Motor neuron (in vitro differentiated cells): ENCODE data around the gene SEMG2. TPM values are rescaled to one million over a fixed set of nuclear protein-coding genes. Genes with fewer than 3 reads are reported as not detected.
A peak's percentile ranks its signal among the peaks of the same experiment; 100 is the strongest.

Experiments used
- ATAC-seq, 8 experiments: fragments of 200-7000 bp; cut with Tn5 transposase; replicated peaks in 6 of 8; 2 replicates each; pipeline ENCODE4 v1.8.0; 2021; ENCODE audit warnings: mild to moderate bottlenecking in 8 of 8, moderate library complexity in 8 of 8
- H3K27ac ChIP-seq, 2 donors: fragments of 250-450 bp; sonication (Bioruptor Pico); 2 replicates each; pipeline ENCODE4 v1.9.0; 2021; ENCODE audit warnings: antibody characterized with exemption in 2 of 2, mild to moderate bottlenecking in 2 of 2, moderate library complexity in 1 of 2
- H3K4me1 ChIP-seq, 2 donors: fragments of 250-450 bp; sonication (Bioruptor Pico); replicated peaks in 1 of 2; 2 replicates each; pipeline ENCODE4 v1.6.1; 2021; ENCODE audit warnings: antibody characterized with exemption in 2 of 2, mild to moderate bottlenecking in 2 of 2, moderate library complexity in 1 of 2
- H3K4me3 ChIP-seq, 5 donors: fragments of 250-450 bp; sonication (Bioruptor Pico); 2 replicates each; pipeline ENCODE4 v1.9.0; 2021; ENCODE audit warnings: antibody characterized with exemption in 5 of 5, mild to moderate bottlenecking in 5 of 5, moderate library complexity in 4 of 5
- WGBS, 10 experiments: fragments of 450-650 bp; shearing (Covaris generic); methylation state at CpG; one replicate each; pipeline ENCODE4 v1.0.0; 2022; 5-methylcytosine and 5-hydroxymethylcytosine counted together
- in situ Hi-C, 9 experiments: fragments of 400-800 bp; cut with MboI; loops; one replicate each; pipeline ENCODE4 v1.15.0; 2021; ENCODE audit warnings: low sequenced_read_pairs in 9 of 9, low pct_unique_long_range_greater_than_20kb in 2 of 9; ENCODE audit not compliant: unreplicated experiment in 9 of 9
- total RNA-seq, 8 experiments: library from RNA; unstranded; fragments of 300-600 nt; gene quantifications; 2 replicates each; pipeline versions ENCODE4 v1.2.3 to v1.2.4, GENCODE V29; 2022

The SEMG2 gene
- total RNA-seq, 8 experiments from 2014 or later, result 0.05 to 0.20 (median 0.11) TPM; not detected in 4

DNA sequence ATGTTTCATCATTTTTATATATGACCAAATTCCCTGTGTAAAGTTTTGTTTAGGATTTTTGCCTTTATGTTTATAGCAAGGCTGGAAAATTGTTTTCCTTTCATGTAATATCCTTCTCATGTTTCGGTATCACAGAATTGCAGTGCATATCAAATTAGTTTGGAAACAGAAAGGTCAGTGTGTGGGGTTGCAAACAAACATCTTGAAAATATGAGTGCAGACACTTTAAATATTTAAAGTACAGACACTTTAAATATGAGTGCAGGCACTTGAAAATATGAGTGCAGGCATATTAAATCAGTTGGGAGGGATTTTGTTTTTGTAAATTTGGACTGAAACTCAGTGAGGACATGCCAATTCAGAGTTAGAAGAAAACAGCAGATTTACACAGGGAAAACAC is 26.7 kb downstream of the SEMG2 start:
- ATAC-seq, result peak in 1 of 8 experiments; percentile 36
- Histone ChIP-seq H3K4me1 (no peaks in the 10 kb centered on the region), H3K4me3 (no peak overlapping the region), H3K27ac (no peak overlapping the region)
- 25 to 100% (median 100%) methylated on average over 1 of the region's 1 CpG; no CpG with 5 or more reads in 4 of the 10 experiments for WGBS, 10 experiments
- in situ Hi-C loops, result no loop called here

DNA sequence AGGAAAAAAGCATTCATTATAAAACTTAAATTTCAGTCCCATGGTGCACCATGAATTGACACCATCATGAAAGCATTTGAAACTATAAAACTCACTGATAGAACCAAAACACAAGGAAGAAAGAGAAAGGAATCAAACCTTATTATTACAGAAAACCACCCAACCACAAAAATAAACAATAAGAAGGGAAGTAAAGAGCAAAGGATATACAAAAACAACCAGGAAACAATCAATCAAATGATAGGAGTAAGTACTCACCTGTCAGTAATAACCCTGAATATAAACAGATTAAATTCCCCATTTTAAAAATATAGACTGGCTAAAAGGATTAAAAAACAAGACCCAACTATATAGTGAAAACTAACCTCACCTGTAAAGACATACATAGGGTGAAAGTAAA is 27.4 kb downstream of the SEMG2 start:
- Histone ChIP-seq H3K4me1 (no peaks in the 10 kb centered on the region), H3K27ac (no peak overlapping the region), H3K4me3 (no peak overlapping the region)
- in situ Hi-C loops, result no loop called here
- ATAC-seq, result no peak

DNA sequence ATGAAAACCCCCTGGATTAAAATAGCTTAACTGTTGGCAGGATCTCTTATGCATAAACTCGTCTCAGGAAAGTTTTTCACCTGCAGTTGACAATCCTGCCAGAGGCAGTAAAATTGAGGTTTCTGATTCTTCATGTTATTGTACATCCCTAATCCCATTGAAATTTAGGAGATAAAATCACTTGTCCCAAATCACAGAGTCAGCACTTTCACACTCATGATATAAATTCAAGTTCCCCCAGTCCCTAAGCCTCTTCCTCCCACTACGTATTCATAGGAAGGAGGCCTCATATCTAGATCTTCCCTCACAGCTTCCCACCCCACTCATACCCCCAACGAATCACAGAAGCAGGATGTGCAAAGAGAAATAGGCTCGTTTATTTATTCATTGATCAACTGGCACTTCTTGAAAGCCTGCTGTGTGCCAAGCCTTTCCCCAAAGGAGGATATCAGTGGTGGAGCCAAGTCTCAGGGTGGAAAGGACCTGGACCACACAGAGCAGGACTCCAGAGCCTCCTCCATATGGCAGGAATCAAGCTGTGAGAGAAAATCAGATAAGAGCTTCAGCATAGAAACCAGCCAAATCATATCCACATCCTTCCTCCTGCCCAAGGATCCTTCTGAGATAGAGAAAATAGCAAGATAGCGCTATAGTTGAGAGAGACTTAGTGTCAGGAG is 30.8 kb downstream of the SEMG2 start:
- in situ Hi-C loops, result no loop called here
- Histone ChIP-seq H3K27ac (no peak overlapping the region), H3K4me1 (peaks cover 0 to 4% of the 10 kb centered on the region in 2 donors), H3K4me3 (no peak overlapping the region)
- ATAC-seq, result no peak
- 0 to 94% (median 80%) methylated on average over 1 to 4 of the region's 5 CpGs; no CpG with 5 or more reads in 1 of the 10 experiments for whole genome bisulfite sequencing, 10 experiments

DNA sequence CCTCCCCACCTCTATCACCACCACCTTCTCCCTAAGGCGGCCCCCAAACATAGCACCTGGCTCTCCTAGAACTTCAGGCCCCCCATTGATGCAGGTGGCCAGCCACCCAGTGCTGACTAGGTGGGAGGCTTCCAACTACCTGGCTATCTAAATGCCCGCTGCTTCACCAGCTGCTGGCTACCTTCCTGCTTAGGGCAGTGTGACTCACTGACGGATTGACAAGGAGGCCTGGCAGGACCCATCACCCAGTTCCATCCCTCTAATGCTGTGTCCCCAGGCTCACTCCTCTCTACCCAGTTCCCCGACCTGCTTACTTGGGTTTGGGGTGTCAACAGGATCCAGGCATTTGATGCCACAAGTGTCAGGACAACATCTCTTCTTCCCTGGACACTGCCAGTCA is 32.1 kb downstream of the SEMG2 start:
- in situ Hi-C loops, result no loop called here
- peaks cover 9 to 11% of the 10 kb centered on the region in 2 donors for H3K4me1 ChIP-seq
- 0 to 80% methylated on average over 1 of the region's 4 CpGs; no CpG with 5 or more reads in 8 of the 10 experiments for WGBS, 10 experiments
- no peak overlapping the region for H3K4me3 ChIP-seq
- ATAC-seq, result no peak
- no peak overlapping the region for H3K27ac ChIP-seq

DNA sequence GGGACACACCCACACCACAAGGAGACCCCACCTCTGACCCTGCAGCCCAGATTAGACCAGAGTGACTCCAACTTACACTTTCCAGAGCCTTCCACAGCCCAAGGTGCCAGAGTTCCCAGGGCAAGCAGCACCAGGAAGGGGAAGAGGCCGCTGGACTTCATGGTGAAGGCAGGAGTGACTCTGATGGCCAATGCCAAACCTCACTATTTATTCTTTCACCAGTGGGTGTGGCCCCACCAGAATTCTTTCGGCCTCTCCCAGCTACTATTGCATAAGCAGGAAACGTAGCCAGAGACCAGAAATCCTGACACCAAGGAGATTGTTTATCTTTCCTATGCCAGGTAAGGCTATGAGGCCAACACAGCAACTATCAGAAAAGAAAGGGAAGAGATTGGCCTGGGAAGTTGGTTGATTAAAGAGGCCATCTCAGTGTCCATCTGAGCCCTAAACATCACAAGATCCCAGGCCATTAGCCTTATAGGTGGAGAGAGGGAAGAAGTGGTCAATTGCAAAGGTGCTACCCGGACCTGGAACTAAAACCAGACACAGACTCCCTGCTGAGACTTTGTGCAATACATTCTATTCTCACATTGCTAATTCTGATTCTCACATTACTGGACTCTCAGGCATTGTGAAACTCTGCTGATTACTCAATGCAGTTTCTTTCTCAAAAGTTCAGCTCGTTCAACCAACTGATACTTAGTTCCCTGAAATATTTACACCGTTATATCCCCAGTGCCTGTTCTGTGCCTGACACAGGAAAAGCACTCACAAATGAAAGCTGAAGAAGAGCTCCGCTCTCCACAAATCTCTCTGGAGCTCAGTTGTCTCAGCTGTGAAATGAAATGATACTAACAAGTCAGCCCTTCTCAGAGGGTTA is 33.5 kb downstream of the SEMG2 start, which contains the start of gene SLPI:
TSS of gene SLPI (minus strand) at position 182 of the 880 bp plus-strand sequence. CDS start at position 161, 21 bp downstream.
- in situ Hi-C loops, result no loop called here
- Histone ChIP-seq H3K27ac (no peak within 1 kb of the TSS), H3K4me3 (no peak within 1 kb of the TSS), H3K4me1 (peaks cover 21% of the 10 kb centered on the region in 2 donors)
- peak in 3 of 8 experiments; percentile 83 to 88 (median 88) for ATAC-seq
- WGBS, 10 experiments, result 0 to 100% (median 77%) methylated on average over 1 to 5 of the region's 7 CpGs

DNA sequence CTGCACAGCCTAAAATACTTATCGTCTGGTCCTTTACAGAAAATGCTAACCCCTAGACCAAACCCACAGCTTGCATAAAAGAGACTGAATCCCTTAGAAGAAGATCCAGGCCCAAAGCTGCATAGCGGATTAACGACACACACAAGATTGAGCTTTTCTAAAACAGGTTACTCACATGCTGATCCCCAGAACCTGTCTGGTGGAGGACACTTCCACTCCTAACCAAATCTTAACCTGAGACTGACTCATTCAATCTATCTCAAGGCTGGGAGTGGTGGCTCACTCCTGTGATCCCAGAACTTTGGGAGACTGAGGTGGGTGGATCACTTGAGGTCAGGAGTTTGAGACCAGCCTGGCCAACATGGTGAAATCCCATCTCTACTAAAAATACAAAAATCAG is 36.0 kb downstream of the SEMG2 start:
- Histone ChIP-seq H3K4me3 (no peak overlapping the region), H3K4me1 (peaks cover 21% of the 10 kb centered on the region in 2 donors), H3K27ac (no peak overlapping the region)
- ATAC-seq, result no peak
- 80 to 100% (median 86%) methylated on average over 1 to 3 of the region's 3 CpGs; no CpG with 5 or more reads in 4 of the 10 experiments for WGBS, 10 experiments
- in situ Hi-C loops, result no loop called here

DNA sequence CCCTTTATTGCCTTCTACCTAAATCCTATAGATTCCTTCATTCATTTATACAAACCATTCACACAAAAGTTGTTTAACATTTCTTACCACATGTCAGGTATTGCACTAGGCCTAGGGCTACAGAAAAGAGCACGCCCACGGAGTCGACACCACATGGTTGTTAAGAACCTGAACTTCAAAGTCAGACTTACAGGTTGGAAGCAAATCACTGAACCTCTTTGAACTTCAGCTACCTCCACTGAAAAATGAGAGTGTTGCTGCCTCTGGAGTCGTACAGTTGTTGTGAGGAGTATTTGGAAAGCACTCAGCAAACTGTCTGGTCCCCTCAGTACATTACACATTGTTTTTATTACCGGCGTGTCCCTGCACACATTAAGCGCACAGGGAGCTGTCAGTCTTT is 36.5 kb downstream of the SEMG2 start:
- Histone ChIP-seq H3K4me1 (peaks cover 21% of the 10 kb centered on the region in 2 donors), H3K27ac (peak overlapping the region in 1 of 2 donors; percentile 42), H3K4me3 (no peak overlapping the region)
- in situ Hi-C loops, result no loop called here
- 30 to 94% (median 68%) methylated on average over 2 to 7 of the region's 7 CpGs; no CpG with 5 or more reads in 2 of the 10 experiments for WGBS, 10 experiments
- peak in 3 of 8 experiments; percentile 15 to 26 (median 24) for ATAC-seq

DNA sequence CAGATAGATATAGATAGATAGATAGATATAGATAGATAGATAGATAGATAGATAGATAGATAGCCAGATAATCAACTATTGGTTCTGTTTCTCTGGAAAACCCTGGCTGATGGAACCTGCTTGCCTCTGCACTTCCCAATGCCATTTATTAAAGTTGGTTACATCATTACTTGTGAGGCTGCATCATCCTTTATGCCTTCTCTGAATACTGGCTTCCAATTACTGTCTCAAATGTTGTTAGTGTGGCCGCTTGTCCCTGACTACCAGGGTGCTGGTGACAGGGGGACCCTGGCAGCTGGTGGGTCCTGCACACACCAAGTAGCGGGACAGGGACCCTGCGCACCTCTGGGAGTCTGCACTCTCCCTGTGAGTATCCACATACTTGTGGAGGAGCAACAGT is 37.1 kb downstream of the SEMG2 start:
- H3K27ac ChIP-seq, result peak overlapping the region; percentile 21 to 47
- peaks cover 21% of the 10 kb centered on the region in 2 donors for H3K4me1 ChIP-seq
- WGBS, 10 experiments, result 14 to 89% (median 69%) methylated on average over 1 to 3 of the region's 3 CpGs; no CpG with 5 or more reads in 3 of the 10 experiments
- in situ Hi-C loops, result no loop called here
- H3K4me3 ChIP-seq, result no peak overlapping the region
- ATAC-seq, result peak in 5 of 8 experiments; percentile 61 to 97 (median 89)

DNA sequence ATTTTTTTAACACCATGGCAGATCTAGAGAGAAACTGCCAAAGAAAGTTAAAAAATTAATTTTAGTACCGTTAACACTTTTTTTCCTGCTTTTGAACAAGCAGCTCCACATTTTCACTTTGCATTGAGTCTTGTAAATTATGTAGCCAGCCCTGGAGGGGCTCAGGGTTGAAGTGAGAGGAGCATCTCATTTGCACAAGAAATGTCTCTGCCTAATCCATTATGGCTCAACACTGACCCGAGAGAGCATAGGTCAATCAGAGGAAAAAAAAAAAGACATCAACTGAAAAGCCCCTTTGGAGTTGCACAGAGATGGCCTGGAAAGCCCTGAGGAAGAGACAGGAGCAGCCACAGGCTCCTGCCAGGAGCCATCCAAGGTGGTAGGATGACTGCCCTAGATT is 37.5 kb downstream of the SEMG2 start:
- WGBS, 10 experiments, result 0 to 19% (median 5%) methylated on average over 1 to 2 of the region's 2 CpGs; no CpG with 5 or more reads in 3 of the 10 experiments
- in situ Hi-C loops, result no loop called here
- Histone ChIP-seq H3K4me3 (no peak overlapping the region), H3K4me1 (peaks cover 21% of the 10 kb centered on the region in 2 donors), H3K27ac (peak overlapping the region; percentile 21 to 47)
- peak in 5 of 8 experiments; percentile 21 to 57 (median 50) for ATAC-seq

DNA sequence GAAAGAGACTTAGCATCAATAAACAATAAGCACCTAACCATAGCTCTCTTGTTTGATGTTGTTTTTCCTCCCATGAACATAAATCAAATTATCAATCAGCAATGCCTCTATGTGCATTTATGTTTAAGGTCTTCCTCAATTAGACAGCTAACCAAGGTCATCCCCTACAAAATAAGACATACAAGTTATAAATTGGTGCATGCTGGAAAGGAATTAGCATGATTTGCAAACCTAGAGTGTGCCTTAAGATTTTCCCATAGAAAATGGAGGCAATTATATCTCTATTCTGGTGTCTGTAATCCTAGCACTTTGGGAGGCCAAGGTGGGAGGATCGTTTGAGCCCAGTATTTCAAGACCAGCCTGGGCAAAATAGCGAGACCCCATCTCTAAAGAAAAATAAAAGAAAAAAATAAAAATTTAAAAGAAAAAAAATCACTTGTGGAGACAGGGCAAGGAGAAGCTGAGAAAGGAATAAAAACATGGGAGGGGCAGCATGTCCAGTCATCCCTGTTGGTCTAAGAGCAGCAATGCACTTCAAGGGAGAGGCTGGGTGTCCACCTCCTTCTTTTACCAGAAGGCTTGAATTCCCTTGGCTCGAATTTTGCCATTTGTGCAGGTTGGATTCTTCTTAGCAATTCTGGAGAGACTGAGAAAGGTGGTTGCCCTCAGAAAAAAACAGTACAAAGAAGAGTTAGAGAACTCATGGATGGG is 42.5 kb downstream of the SEMG2 start:
- in situ Hi-C loops, result no loop called here
- peak in 2 of 8 experiments; percentile 68 to 86 for ATAC-seq
- peaks cover 6 to 7% of the 10 kb centered on the region in 2 donors for H3K4me1 ChIP-seq
- H3K4me3 ChIP-seq, result no peak overlapping the region
- H3K27ac ChIP-seq, result no peak overlapping the region
- 7 to 100% (median 79%) methylated on average over 2 to 3 of the region's 3 CpGs for WGBS, 10 experiments

DNA sequence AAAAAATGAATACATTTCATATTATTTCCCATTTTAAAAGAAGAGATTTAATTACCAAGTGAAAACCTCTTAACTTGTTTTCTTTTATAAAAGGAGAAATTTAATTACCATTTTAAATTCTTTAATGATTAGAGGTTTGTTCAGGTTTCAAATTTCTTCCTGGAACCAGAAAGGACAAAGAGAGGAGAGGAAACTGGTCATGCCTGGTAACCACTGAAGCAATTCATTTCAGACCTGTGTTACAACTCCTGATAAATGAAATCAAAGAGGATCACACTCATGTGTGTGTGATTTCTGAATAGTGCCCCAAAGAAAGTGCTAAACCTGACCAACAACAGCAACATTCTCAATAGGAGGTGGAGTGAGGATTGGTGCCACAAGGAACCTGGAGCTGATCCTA is 45.8 kb downstream of the SEMG2 start:
- no peak for ATAC-seq
- H3K27ac ChIP-seq, result no peak overlapping the region
- no peaks in the 10 kb centered on the region for H3K4me1 ChIP-seq
- H3K4me3 ChIP-seq, result no peak overlapping the region
- in situ Hi-C loops, result no loop called here

DNA sequence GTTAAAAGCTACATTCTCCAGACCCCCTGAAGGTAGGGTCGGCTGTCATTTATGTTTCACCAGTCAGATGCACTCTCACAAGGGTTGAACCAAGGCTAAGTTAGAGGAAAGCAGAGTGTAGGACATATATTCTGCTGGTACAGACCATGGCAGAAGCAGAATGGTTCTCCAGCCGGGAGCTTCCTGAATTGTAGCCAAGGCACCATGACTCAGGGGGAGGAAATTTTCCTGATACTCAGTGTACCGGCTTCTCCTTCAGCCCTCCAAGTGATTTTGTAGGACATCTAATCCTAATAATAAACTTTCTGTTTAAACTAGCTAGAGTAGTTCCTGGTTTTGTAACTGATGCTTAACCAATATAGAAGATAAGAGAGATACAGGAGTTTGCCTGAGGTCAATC is 47.4 kb downstream of the SEMG2 start:
- 33 to 100% (median 85%) methylated on average over 1 to 2 of the region's 3 CpGs; no CpG with 5 or more reads in 3 of the 10 experiments for WGBS, 10 experiments
- H3K27ac ChIP-seq, result no peak overlapping the region
- H3K4me1 ChIP-seq, result no peaks in the 10 kb centered on the region
- in situ Hi-C loops, result no loop called here
- H3K4me3 ChIP-seq, result no peak overlapping the region
- no peak for ATAC-seq

DNA sequence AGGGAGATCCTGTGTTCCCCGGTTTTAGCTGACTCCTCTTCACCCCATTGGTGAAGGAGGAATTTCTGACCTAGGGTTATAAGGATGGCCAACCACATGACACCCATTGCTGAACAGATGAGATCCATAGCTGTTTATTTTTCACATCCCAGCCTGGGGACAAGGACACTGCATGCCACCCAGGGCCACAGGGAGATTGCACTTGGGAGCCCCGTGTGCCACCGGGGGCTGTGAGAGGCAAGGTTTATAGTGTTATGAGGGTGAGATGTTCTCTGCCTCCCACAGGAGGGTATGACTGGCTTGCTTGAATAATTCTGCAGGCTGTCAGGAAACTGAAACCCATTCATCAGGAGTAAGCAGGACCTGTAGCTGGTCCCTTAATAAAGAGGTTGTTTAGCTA is 47.9 kb downstream of the SEMG2 start:
- Histone ChIP-seq H3K4me1 (no peaks in the 10 kb centered on the region), H3K27ac (no peak overlapping the region), H3K4me3 (no peak overlapping the region)
- ATAC-seq, result peak in 1 of 8 experiments; percentile 33
- in situ Hi-C loops, result no loop called here
- 20 to 100% (median 78%) methylated on average over 2 to 3 of the region's 3 CpGs; no CpG with 5 or more reads in 4 of the 10 experiments for WGBS, 10 experiments
